GM21528 (cell line): ENCODE data around the gene ARID1A.
"Not testable (repeated sequence)": the region's sequence is repeated elsewhere in the genome, so short reads cannot be mapped to it uniquely, and the experiment has no call there.

Experiments
- ATAC-seq: cut with Tn5 transposase; IDR thresholded peaks from one replicate; pipeline ENCODE4 v1.9.1; 2021; ENCODE audit warnings: mild to moderate bottlenecking, moderate library complexity; ENCODE audit not compliant: unreplicated experiment, low FRiP score

Gene ARID1A

DNA sequence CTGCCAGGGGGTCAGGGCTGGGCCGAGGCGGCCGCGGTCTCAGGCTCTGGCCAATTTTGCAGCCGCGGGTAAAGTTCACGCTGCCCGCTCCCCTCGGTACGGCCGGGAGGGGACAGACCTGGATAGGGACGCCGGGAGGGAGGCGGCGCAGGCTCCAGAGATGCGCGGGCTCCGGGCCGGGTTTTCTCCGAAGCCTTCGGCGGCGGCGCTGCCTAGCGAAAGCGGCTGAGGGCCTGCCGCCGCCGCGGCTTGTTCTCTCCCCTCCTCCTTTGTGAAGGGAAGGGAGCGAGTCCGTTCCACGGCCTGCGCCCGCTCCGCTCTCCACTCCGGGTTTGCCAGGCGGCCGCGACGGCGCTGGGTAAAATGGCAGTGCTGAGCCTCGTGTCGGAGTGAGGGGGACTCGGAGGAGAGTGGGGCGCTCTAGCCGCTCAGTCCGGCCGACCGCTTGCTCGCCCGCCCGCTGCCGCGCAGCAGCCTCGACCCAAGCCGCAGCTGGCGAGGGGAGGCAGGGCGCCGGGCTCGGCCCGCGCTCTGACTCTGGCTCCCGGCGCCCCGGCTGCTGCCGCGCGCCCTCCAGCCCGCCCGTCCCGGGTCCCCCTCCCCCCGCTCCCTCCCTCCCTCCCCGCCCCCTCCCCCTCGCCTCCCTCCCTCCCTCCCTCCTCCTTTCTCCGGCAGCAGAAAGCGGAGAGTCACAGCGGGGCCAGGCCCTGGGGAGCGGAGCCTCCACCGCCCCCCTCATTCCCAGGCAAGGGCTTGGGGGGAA, at the start of gene ARID1A:
ARID1A (plus strand) TSS at position 660 of the 763 bp plus-strand sequence. CDS start 389 bp downstream, outside the sequence.
- ATAC-seq: peak; percentile 38

DNA sequence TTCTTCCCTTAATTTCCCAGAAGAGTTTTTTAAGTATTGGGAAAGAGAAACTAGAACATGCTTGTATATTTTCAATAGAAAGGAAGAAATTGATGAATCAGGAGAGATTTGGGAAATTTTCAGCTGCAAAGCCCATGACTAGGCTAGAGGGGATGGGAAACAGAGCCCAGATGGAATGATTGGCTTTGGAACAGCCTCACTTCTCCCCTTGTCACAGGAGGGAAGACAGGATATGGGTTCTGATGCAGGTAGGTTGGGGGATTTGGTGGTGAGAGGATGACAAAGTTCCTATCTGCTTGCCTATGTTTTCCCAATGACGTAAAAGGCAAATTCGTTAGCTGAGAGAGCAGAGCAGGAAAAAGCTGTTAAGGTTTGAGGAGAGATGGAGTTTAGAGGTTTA, 31.0 kb upstream of the ARID1A start:
- ATAC-seq: no peak

GRCh38 chr1:26666855-26667254, 29.0 kb upstream of the ARID1A start:
- ATAC-seq: no peak

- not testable (repeated sequence) for ATAC-seq
Observed at GRCh38 chr1:26668106-26668786, 27.6 kb upstream of the ARID1A start.

GRCh38 chr1:26677306-26678115, 18.3 kb upstream of the ARID1A start:
- ATAC-seq: no peak

GRCh38 chr1:26684763-26685508, 10.9 kb upstream of the ARID1A start:
- ATAC-seq: no peak

DNA sequence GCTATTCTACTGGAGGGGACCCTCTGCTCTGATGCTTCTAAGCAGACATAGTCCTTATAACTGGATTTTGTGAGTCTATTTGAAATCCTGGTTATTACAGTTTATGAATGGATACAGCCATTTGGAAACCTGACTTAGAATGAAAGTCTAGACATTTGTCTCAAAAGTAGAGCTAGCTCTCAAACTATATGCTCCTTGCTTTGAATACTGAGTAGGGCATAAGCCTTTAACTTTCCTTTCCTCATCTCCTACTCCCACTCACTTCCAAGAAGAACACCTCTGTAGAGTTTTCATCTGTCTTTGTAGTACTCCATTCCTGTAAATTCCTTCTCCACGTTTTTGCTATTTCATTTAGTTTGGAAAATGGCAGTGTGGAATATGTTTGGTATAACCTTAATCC, 9.0 kb upstream of the ARID1A start:
- ATAC-seq: no peak

DNA sequence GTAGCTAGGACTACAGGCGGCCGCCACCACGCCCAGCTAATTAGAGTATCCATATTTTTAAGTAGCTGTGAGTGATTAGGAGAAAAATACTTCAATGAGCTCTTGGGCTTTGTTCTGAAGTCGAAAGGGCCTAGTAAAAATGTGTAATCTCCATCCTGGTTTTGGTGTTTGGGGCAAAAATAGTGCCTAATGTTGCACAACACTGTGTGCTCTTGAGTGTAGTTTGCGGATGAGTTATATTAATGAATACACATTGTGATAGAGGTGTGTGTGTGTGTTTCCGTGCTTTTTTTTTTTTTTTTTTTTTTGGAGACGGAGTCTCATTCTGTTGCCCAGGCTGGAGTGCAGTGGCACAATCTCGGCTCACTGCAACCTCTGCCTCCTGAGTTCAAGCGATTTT, 6.3 kb upstream of the ARID1A start:
- no peak for ATAC-seq

GRCh38 chr1:26690157-26690556, 5.7 kb upstream of the ARID1A start:
- no peak for ATAC-seq

DNA sequence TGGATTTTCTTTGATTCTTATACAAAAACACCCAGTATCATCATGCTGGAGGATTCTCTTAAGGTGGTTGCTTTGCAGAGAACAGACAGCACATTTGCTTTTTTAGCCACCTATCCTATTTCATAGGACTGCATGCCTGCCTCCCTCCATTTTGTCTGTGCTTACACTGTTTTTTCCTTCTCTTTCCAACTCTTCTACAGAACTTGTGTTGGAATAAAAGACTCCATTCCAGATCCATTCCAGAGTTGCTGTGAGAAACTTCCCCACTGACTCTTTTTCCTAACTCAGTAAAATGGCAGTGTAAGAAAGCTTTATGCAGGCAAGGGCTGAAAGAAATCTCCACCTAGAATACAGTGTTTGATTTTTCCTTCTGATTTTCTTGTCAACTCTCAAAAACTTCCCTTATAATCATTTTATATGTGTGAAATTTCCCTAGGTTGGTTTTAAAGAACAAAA, 5.2 kb upstream of the ARID1A start:
- ATAC-seq: no peak

- ATAC-seq: no peak
Observed at GRCh38 chr1:26692211-26692792, 3.5 kb upstream of the ARID1A start.

- no peak for ATAC-seq
Observed at GRCh38 chr1:26692793-26693490, 2.9 kb upstream of the ARID1A start.

DNA sequence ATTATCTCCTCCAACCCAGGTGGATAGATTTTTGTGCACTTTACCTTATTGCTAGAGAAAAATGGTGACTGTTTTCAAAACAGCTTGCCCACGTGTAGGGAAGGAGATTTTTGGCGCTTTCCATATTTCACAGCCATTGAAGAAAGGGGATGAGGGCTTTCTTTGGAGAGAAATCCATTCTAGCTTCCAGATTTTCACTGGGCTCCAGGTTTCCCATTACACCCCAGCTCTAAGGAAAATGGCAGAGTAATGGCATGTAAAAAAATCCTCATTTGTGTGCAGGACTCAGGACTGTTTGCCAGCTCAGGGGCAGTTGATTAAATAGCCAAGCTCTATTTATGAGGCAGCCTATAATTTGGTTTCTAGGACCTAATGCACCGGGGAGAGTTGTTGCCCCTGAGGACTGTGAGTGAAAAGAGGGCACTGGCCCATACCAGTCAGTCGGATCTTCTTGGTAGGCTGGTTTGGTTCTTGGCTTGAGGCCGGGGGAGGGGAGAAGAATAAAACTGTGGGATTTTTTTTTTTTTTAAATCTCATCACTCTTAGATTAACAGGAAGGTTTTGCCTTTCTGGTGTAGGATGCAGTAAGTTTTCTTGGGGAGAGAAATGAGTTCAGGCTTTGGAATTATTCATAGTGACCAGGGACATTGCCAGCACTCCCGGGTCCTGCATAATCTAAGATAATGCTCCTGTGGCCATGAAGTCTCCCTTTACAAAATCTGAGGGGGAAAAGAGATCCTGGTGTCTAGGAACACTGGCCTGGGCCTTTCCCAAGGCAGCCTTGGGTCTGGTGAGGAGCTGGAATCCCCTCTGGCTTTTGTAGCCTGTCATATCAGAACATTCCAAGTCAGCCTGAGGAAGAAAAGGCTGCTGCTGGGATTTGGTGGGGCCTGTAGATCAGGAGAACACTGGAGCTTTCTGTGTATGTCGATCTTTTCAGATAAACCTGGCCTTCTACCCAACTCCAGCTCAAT, 1.9 kb upstream of the ARID1A start:
- no peak for ATAC-seq

DNA sequence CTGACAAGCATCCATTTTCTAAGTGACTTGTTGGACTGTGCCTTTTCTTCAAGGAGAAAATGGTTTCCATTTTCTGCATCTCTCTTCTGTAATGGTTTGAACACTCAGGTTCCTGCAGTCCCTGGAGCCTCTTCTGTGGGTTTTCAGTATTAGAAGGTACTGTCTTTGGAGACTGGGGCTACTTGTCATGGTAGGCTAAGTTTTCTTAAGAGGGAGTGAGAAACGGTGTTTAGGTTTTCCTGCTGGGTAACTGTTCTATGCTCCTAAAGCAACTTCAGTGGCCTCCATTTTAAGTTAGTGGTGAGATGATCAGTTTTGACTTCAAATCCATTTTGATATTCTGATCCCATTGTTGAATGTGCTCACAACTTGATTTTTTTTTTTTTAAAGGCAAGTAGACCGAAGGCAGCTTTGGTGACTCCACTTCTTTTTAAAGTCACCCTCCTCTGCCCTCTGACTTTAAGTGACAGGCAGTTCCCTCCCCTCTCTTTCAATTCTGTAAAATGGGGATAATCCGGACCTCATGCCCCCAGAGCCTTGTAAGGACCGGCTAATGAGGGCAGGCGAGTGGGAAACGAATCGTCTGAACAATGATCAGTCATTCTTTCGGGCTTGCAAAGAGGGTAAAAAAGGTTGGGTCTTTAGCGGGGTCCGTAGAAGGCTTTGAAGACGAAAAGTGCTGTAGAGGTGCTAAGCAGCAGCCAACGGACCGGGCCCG, 1.0 kb upstream of the ARID1A start:
- no peak for ATAC-seq

- ATAC-seq: peak; percentile 0
Observed at GRCh38 chr1:26696119-26696653, 371 bp downstream of the ARID1A start.

GRCh38 chr1:26696654-26697430, 1.0 kb downstream of the ARID1A start:
- ATAC-seq: no peak
